Measurements from ENCODE around the gene SZRD1.
A peak's percentile ranks its signal among the peaks of the same experiment; 100 is the strongest.

Gene SZRD1

DNA sequence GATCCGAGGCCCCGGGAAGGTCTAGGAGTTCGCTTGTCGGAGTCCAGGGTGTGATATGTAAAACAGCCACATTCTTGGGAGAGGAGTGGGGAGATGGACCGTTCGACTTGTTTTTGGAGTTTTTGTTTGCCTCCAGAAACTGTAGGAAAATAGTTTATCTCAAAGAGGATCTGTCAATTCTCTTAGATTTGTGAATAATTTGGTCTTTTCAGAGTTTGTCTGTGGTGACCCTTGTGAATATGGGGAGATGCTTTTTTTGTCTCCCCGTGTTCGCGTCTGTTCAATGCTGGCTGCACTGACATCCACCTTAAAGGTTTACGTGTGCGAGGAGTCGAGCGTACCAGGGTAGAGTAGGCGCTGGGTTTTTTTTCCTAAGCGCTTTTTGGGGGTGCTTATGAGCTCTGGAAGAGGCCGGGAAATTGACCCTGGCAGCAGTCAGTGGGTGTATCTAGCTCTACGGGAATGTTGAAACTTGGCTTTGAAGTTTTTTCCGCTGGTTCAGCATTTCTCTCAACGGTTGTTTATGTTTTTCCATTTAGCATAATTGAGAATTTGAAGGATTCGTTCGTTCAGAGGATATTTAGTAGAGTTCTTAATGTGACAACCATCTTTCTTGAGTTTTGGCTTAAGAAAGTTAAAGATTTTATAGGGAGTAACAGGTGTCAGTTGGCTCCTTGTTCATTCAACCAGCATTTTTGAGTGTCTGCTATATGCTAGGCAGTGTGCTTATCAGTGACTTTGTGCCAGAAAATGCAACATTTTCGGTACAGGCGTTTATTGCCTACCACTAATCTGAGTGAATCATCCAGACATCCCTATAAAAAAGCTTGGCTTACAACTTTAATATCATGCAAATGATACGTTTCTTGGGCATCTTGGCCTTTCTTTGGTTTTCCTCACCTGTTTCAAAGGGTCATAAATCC lies 1.2 kb downstream of the SZRD1 start:
- peak in 1 of 14 donors; percentile 13 for DNase-seq

DNA sequence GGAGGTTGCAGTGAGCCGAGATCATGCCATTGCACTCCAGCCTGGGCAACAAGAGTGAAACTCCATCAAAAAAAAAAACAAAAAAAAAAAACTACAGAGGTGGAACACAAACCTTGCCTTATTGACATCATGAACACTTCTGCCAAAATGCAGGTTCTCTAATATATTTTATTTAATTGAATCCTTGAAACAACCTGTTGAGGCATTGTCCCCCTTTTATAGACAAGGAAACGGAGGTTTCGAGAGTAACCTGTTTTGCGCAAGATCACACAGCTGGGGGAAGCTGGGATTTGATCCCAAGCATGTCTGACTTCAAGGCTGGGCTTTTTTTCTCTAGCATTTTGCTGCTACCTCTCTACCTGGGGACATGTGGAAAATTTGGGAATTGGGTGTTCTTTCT lies 2.8 kb downstream of the SZRD1 start:
- no peak for DNase-seq

DNA sequence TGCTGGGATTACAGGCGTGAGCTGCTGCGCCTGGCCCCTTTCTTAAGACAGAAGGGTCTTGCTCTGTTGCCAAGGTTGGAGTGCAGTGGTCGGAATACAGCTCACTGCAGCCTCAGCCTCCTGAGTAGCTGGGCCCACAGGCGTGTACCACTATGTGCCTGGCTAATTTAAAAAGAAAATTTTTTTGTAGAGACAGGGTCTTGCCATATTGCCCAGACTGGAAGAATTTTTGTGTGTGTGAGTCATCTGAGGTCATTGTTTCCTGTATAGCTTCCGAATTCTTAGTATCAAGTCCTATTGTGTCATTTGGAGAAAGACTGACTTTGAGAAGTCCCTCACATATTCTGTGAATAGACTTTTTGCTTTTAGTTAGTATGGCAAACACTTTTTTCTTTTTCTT lies 4.7 kb downstream of the SZRD1 start:
- DNase-seq: no peak

DNA sequence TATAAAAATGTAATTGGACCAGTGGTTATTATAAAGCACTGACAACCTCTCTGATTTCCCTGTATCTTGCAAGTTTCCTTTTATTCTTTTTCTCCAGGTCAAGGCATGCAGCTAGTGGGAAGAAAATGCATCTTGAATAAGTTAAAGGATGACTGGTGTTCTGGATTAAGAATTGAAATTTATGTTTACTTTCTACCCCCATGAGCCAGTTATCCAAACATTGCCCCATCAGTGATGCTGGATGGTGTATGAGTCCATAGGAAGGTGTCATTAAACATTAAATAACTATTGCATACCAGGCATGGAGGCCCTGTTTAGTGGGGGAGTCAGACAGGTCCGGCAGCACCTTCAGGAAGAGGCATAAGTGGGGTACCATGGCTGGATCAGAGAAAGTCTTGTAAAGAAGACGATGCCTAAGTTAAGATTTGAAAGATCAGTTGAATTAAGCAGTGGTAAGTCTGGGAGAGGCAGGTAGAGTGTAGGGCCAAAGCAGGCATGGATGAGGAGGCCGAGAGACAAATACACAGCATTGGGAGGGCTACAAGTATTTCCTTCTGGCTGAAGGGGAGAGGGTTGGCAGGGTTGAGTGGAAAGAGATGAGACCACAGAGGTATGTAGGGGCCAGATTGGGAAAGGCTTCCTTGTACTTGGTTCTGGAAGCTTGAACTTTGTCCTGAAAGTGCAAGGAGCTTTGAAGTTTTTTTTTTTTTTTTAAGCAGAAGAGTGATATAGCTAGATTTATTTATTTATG lies 5.7 kb downstream of the SZRD1 start:
- DNase-seq: no peak

DNA sequence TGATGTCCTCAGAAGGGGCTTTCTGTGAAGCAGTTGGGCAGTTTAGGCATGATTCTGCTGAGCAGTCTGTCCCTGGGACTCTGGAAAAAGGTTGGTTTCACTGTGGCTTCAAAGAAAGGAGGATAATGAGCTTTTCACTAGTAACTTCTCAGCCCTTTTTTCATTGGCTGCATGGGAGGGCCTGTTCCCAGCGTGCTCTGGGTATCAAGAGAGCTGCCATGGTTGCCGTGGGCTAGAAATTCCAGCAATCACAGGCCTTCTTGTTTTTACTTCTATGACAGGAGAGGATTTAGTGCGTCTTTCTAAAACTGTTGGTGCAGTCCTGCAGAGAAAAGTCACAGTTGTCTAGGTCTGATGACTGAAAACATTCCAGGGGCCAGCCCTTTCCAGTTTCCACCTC lies 7.2 kb downstream of the SZRD1 start:
- peak in 3 of 14 donors; percentile 9 to 15 (median 11) for DNase-seq

DNA sequence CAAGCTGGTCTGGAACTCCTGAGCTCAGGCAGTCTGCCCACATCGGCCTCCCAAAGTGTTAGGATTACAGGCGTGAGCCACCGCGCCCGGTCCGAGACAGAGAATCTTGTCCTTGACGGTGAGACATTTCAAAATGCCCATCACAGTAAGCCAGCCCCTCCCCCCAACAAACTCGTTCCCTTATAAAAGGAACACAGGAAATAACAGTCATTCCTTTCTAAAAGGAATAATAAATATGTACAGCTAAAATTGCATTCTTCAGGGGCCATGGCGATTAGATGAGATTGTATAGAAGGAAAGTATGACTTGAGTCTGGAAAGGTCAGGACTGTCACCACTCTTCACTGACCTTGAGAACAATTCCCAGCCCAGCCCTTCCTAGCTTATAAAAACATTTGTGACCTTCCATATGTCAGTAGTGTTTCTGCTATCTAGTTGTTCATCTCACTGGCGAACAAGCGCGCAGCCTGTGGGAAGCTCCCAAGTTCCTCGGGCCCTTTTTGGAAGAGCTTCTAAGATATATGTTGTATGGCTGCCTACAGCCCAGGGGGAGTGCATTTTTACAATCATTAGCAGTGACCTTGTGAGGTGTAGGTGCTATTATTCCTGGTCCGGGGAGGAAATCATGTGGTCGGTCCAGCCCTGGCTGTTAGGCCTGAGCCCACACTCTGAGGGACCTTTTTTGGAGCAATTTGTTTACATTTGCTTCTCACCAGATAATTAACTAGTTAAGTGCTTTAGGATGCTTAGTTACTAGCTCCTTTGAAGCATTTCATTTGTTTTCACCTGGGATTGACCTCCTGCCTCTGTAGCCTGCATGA lies 8.7 kb downstream of the SZRD1 start:
- no peak for DNase-seq

DNA sequence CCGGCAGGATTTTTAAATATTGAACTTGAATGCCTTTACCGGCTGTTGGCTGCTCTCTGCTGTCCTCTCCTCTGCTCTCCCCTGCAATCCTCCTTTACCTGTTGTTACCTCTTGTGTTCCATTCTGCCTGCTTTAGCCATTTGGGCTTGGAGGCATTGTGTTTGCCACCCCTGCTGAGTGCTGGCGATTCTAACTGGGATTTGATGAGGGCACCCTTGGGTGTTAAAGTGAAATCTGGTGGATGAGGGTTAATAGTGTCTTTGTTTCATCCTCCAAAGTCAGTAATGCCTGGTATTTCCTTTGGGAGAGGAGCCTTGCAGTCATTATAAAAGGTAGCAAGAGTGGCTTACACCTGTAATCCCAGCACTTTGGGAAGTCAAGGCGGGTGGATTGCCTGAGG lies 9.9 kb downstream of the SZRD1 start:
- no peak for DNase-seq

DNA sequence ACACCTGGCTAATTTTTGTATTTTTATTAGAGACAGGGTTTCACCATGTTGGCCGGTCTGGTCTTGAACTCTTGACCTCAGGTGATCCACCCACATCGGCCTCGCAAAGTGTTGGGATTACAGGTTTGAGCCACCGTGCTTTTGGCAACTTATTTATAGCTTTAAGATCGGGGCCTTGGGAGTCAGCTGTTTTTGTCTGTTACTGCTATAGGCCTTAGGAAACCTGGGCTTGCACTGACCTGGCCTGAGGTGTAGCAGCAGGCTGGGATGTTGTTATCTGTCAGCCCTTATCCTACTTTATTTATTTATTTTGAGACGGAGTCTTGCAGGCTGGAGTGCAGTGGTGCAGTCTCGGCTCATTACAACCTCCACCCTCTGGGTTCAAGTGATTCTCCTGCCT lies 11.4 kb downstream of the SZRD1 start:
- no peak for DNase-seq

DNA sequence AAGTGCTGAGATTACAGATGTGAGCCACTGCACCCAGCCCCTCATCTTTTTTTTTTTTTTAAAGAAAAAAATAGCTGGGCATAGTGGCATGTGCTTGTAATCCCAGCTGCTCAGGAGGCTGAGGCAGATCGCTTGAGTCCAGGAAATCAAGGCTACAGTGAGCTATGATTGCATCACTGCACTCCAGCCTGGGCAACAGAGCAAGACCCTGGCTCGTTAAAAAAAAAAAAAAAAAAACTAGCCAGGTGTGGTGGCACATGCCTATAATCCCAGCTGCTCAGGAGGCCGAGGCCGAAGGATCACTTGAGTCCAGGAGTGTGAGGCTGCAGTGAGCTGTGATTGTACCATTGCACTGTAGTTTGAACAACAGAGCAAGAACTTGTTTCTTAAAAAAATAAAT lies 13.8 kb downstream of the SZRD1 start:
- DNase-seq: no peak

DNA sequence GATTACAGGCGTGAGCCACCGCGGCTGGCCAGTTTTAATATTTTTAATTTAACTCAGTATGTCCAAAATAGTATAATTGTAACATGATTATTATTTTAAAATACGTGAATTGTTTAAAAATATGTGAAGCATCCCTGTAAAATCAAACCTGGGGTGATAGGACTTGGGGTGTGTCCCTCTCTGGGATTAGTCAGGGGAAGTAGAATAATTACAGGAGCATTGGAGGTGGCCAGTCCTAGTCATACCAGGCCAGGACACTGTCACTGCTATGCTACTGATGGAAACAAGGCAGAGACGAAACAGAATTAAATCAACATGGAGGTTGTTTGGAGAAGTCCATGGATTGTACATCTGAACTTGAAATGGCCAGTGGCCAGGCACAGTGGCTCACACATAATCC lies 16.8 kb downstream of the SZRD1 start:
- DNase-seq: no peak

DNA sequence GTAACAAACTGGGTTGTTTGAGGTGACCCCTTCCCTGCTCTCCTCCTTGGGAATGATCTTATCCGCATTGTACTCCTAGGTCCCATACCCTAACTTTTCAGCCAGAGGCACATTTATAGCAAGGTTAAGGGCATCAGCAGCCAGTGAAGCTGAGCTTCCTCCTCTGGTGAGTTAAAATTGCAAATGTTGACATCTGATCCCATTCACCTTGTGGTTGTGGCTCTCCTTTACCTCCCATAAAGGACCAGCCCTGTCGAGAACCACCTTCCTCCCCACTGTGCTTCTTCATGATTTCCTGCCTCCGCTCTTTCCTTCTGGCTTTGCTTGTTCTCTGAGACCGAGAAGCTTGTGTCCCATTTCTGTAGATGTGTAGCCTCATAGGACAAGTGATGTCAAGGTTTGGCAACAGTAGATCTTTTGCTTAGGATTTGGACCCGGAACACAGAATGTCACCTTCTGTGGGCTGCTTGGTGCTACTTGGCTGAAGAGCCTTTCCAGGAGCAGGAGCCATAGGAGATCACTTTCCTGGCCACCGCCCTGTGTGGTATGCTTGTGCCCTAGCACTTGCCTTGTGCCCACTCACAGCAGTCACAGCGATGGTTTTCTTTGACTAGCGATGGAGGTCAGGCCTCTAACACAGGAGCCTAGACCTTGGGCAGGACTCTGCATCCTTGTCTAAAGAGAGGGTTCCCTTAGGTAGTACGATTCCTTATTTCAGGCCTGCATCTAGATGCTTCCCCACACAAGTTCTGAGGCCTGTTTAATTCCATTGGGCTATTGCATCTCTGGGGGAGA lies 18.8 kb downstream of the SZRD1 start:
- DNase-seq: peak in 1 of 14 donors; percentile 54

DNA sequence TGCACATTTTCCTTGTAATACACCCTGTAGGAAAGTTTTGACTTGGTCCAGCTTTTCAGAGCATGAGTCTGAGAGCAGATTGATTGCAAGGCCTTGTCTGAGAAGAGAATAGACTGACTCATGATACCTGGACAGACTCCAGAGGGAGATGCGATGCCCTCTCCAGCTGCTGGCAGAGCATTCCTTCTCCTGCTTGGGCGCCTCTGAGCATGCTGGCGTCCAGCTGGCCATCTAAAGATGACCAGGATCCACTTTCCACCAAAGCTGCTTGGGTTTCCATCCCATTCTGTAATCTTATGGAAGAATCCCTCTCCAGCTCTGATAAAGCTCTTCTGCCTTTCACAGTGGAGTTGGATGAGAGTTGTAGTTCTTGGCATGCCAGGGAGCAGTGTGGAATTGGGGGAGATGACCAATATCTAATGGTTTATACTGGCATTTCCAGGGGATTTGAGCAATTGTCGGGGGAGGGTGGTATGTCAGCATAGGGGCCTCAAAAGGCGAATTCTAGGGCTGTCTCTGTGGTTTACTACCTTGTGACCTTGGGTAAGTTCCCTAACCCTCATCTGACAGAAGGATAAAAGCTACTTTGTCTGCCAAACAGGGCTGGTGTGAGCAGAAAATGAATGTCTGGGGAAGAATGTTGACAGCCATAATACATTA lies 19.5 kb downstream of the SZRD1 start:
- peak in 9 of 14 donors; percentile 15 to 79 (median 23) for DNase-seq

DNA sequence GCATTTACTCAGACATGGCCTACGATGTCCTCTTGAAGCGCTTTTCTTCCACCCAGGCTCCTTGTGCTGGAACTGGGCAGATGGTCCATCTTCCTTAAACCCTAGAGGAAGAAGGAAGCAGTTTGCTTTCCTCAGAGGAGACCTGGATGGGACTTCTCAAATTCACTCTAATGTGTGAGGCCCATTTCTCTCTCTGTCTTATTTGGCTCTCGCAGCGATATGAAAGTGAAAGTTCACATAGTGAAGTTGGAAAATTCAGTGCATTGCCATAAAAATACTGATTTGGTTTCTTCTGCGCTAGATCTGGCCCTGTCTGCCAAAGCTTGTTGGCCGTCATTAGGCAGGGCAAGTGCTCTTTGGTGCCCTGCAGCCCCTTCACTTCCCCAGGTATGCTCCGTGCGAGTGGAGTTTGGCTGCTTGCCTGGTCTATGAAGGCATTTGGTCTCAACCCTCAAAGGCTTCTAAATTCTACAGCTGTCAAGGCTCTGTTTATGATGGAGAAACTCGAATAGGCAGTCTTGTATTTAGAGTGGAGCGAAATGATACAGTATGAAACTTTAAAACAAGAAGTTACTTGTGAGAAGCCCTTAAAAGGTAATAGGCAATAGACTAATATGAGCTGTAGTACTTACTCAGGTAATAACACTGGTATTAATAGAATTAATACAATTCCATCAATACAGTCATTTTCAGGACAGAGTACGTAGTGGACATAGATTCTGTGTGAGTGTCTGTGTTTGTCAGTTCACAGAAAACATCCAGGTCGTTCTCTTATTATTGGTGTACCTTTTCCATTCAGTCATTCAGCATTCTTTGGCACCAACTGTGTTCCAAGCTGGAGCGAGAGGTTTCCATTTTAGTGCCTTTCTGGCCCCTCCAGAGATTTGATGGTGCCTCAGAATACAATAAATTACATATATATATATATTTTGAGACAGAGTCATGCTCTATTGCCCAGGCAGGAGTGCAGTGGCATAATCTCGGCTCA lies 20.5 kb downstream of the SZRD1 start:
- no peak for DNase-seq

DNA sequence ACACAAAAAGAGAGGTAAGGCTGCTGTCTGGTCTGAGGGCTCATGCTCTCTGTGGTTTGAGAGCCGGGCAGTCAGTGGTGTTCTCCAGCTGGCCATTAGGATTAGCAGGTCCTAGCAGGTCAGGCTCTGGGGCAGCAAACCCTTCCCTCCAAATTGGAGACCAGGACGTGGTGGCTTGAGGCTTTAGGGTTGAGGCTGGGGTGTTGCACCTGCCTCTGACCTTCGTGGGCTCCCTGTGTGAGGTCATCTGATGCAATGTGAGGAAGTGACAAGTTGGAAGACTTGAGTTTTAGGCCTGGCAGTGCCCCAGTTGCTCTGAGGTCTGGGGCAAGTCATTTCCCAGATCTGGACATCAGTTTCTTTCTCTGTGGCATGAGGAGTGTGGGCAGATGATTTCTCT lies 24.4 kb downstream of the SZRD1 start:
- DNase-seq: no peak

DNA sequence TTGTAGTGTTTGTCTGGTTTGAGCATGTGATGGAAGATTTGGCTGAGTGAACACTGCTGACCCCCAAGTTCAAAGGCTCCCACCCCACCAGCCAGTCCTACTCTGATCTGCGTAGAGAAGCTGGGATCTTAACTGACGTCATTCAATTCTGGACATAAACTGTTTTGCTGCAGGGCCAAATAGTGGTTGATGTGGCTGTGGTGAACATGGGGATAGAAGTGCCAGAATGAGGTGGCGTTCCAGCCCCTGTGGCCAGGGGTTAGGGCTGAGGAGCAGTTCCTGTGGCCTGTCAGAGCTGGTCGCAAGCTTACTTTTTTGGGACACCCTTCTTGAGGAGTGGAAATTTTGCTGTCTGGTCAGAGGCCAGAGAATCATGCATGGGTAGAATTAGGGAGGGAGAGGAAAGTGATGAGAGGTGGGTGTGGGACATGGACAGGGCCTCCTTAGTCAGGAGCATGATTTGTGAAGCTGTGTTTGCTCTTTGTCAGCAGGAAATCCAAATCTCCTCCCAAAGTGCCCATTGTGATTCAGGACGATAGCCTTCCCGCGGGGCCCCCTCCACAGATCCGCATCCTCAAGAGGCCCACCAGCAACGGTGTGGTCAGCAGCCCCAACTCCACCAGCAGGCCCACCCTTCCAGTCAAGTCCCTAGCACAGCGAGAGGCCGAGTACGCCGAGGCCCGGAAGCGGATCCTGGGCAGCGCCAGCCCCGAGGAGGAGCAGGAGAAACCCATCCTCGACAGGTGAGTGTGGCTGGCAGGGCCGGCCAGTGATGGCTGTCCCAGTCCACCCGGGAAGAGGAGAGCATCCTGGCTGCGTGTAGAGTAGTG lies 25.9 kb downstream of the SZRD1 start:
- peak in 2 of 14 donors; percentile 23 to 37 for DNase-seq

DNA sequence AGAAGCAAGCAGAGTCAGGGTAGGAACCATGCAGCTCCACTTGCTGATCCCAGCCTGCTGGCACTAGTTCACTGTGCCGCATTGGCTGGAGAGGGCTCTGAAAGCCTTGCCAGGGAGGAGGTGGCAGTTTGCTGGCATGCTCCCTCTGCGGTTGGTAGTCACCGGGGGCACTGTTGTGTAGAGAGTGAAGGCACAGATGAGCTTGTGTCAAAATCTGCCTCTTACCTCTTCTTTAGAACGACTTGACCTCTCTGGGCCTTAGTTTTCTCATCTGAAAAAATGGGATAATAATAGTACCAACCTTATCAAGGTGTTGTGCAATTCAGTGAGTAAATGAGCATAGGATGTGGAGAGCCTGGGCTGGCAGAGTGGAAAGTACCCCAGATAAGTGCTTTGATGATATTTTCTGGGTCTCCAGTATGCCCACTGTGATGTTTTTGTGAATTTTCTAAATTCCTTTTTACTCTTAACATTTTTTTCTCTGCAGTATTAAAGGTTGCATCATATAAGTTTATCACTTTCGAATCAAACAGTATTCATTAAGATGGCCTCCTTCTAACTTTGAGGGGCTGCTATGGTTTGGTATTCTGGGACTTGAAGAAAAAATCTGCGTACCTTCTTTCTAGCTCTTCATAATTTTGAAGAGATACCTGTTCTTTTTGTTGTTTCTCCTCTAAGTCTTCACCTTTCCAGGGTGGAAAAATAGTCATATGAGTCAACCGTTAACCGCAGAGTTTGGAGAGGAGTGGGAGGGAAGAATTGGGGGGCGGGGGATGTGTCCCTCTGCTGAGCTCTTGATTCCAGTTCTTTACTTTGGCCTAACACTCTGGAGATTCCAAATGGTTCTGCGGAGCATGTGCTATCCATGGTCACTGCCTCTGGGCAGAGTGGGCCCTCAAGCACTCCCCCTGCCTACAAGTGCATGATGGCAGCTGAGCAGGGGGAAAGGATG lies 26.8 kb downstream of the SZRD1 start:
- peak in 8 of 14 donors; percentile 12 to 93 (median 48) for DNase-seq

DNA sequence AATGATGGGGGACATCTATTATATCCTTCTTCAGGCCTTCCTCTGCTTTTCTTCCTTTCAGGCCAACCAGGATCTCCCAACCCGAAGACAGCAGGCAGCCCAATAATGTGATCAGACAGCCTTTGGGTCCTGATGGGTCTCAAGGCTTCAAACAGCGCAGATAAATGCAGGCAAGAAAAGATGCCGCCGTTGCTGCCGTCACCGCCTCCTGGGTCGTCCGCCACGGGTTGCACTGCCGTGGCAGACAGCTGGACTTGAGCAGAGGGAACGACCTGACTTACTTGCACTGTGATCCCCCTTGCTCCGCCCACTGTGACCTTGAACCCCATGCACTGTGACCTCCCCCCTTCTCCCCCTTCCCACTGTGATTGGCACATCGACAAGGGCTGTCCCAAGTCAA lies 27.9 kb downstream of the SZRD1 start:
- no peak for DNase-seq

DNA sequence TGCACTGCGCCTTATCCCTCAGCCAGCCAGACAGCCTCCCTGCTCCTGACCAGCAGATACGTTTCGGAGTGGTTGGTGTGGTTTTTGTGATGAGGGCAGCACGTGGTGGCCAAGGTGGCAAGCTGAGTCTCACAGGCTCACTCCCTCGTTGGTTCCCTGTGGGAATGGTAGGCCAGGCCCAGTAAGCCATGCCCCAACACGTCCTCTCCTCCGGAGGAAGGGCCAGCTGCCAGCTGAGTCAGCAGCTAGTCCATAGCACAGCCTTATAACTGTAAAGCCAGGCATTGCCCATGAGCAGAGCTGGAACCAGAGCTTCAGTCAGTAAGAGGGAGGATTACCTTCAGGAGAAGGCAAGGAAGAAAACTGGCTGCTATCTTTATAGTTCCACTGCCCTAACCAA lies 29.5 kb downstream of the SZRD1 start:
- peak in 1 of 14 donors; percentile 24 for DNase-seq

Measured in C1 segment of cervical spinal cord (tissue), 14 donors.